C1 segment of cervical spinal cord (tissue), 14 donors: ENCODE data around the gene RANBP6.
A peak's percentile ranks its signal among the peaks of the same experiment; 100 is the strongest.
"Not testable (repeated sequence)": the region's sequence is repeated elsewhere in the genome, so short reads cannot be mapped to it uniquely, and the experiment has no call there.

Experiments
- DNase-seq, 14 donors: peaks; one replicate each; lab custom pipeline; 2025; lab: John Stamatoyannopoulos, UW

The RANBP6 gene

GRCh38 chr9:6015278-6016157 lies at the start of gene RANBP6:
TSS of gene RANBP6 (minus strand) at chr9:6015624. CDS start at chr9:6015607, 17 bp downstream.
- peak; percentile 26 to 91 (median 84) for DNase-seq

GRCh38 chr9:6063146-6063545 lies 47.7 kb upstream of the RANBP6 start:
- not testable (repeated sequence) for DNase-seq

GRCh38 chr9:6055666-6056065 lies 40.2 kb upstream of the RANBP6 start:
- DNase-seq, result no peak

DNA sequence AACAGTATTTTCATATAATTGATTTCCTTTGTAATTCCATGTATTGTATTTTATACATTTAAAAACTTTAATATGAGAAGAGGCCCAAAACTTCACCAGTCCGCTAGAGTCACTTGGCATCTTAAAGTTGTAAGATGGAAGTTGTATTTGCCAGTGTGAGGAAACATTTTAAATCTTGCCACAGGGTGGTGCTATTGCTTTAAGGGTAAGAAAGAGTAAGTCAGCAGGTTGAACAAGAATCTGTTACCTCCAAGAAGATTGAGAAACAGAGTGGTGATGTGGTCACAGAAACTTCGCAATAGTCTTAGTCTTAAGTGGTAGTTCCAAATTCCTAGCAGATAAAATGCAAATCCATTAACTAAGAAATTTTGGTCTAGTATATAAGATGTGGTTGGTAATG lies 39.8 kb upstream of the RANBP6 start:
- peak in 1 of 14 donors; percentile 8 for DNase-seq

DNA sequence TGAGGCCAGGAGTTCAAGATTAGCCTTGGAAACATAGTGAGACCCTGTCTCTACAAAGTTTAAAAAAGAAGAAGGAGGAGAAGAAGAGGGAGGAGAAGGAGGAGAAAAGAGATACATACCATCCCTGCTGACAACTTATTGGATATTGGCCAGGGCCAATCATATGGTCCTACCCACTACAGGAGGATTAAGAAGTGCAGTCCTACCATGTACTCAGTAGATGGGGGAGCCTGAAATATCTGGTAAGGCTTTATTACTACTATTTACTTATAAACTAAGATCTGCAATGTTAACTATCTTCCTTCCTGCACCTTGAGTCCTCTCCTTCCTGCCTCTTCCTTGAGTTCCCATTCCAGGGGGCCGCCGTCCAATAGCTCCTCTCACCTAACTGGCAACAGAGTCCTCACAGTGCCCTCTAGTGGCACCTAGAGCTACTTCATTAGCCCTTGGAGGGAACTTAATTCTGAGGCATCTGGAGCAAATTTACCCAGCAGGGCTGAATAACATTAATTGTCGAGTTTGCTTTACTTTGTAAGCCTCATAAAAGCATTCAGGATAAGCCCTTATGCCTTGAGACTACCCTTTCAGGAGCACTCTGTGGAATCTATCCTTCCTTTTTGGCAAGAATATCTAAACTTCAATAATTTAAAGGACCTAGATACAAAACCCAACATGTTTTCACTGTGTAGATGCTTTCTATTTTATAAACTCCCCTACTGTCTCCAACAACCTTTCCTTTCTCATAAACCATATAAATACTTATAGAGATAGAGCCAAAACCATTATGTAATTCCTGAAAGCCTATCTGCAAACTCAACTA lies 39.1 kb upstream of the RANBP6 start:
- DNase-seq, result peak in 8 of 14 donors; percentile 5 to 44 (median 18)

DNA sequence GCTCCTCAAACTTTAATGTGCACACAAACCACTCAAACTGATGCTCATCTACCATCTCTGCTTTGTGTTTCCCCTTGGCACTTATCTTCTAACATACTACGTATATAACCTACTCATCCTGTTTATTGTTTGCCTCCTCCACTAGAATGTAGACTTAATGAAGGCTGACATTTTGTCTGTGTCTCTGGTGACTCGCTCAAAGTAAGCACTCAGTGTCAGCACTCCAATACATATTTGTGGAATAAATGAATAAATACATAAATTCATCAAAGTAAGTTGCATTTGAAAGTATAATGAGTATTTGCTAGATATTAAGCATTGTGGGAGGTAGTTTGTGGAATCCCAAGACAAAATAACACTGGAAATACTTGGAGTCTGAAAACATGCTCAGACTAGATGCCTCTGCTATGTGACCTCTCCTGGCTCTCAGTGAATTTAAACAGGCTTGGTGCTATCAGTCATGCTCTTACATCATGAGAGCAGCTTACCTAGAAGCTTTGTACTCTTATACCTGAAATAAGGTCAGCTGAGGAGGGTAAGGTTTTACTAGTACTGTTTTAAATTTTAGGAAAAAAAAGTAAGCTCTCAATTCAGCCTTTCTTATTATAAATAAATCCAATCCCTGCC lies 37.0 kb upstream of the RANBP6 start:
- no peak for DNase-seq

GRCh38 chr9:6051511-6051950 lies 36.1 kb upstream of the RANBP6 start:
- DNase-seq, result no peak

- no peak for DNase-seq
Observed at GRCh38 chr9:6049798-6050197, 34.4 kb upstream of the RANBP6 start.

GRCh38 chr9:6048039-6048438 lies 32.6 kb upstream of the RANBP6 start:
- no peak for DNase-seq

DNA sequence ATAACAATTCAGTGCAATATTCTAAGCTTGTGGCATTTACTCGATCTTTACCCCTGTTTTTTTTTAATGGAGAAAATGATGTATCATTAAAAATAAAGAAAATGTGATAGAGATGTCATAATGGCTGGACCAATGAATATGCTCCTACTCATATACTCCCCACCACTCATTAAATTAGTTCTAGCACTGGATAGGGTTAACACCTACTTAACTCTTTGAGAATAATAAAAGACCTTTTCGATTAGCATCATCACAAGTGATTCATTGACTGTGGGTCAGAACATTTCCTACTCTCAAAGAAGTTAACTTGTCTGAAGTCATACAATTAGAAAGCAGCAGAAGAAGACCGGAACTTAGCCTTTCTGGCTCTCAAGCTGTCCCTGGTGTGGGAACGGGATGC lies 31.6 kb upstream of the RANBP6 start:
- DNase-seq, result no peak

- no peak for DNase-seq
Observed at GRCh38 chr9:6045364-6045763, 29.9 kb upstream of the RANBP6 start.

DNA sequence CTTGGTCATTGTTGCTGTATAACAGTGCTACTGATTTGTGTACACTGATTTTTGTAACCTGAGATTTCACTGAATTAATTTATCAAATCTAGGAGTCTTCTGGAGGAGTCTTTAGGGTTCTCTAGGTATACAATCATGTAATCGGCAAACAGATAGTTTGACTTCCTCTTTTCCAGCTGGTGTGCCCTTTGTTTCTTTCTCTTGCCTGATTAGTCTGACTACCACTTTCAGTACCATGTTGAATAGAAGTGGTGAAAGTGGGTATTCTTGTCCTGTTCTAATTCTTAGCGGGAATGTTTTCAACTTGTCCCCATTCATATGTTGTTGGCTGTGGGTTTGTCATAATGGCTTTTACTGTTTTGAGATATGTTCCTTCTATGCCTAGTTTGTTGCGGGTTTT lies 24.7 kb upstream of the RANBP6 start:
- DNase-seq, result no peak

GRCh38 chr9:6036391-6036790 lies 21.0 kb upstream of the RANBP6 start:
- no peak for DNase-seq

GRCh38 chr9:6034954-6035353 lies 19.5 kb upstream of the RANBP6 start:
- no peak for DNase-seq

GRCh38 chr9:6029604-6030274 lies 14.3 kb upstream of the RANBP6 start:
- DNase-seq, result no peak

DNA sequence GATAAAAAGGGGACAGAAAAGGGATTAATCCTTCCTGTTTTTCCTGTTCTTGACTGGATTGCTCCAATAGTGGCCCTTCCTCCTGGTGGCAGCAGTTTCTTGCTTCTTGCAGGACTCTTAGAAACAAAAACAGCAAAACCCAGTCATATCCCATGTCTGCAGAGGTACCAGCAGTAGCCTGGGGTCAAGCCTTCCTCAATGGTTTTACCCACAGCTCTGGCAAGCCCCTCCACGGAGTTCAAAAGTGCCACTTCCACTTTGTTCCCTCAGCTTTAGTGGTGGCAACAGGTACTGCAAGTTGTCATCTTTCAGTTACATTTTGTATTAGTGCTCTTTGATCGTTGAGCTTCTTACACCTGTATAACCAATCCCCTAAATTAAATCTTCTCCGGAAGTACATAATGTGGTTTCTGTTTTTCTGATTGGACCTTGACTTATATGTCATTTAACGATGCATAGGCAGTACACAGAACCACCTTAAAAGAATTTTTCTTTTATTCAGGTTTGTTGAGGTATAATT lies 8.7 kb upstream of the RANBP6 start:
- no peak for DNase-seq

GRCh38 chr9:6016975-6017374 lies 1.6 kb upstream of the RANBP6 start:
- not testable (repeated sequence) for DNase-seq

DNA sequence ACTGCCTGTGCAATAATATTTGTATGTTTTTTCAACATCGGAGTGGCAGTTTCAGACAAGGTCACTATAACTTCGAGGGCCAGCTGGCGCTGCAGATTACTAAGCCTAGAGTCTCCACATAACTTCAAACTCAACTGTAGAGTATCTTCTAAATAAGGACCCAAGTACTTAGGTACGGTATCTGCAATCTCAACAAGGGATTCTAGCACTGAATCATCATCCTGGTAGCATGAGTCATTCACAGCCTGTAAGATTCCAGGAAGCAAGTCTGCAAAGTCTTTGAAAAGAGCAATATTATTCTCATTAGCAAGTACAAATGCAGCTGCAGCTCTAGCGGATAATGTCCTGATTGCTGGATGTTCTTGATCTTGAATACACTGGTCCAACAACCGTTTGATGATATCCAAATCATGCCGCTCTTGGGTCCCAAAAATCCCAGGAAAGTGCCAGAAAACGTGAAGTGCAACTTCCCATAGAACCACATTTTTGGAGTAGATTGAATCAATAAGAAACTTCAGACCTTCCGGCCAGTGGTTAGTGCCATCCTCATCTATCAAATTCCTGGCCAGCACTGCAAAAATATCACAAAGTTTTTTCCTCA lies 654 bp downstream of the RANBP6 start:
- DNase-seq, result no peak

GRCh38 chr9:6008169-6008979 lies 7.0 kb downstream of the RANBP6 start:
- peak; percentile 88 to 100 (median 96) for DNase-seq

DNA sequence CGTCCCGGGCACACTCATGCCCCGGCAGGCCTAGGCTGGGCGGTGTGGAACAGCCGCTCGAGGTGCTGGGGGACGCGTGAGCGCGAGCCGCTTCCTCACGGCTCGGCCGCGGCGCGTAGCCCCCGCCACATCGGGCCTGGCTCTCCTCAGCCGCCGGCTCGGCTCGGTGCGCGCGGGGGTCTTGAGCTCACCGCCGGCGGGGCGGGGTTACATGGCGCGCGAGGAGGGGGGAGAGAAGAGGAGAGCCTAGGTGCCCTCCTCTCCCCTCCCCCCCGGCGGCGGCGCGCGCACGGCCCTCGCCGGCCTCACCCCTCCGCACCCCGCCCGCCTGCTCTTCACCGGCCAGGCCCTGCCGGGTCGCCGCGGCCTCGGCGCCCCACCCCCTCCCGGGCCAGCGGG lies 7.7 kb downstream of the RANBP6 start:
- DNase-seq, result peak in 8 of 14 donors; percentile 65 to 95 (median 87)
